HL-60 (cell line): Measurements from ENCODE around the gene MSI2.

Experiments used
- DNase-seq, 2 experiments: peaks; one replicate each; pipeline ENCODE4 v3.0.0-alpha.2; 2010 to 2020; ENCODE audit warnings: low read depth in 1 of 2, low spot score in 1 of 2
- H3K27ac ChIP-seq: fragments of 250-450 bp; sonication (Bioruptor Pico); replicated peaks from 2 replicates; pipeline ENCODE4 v1.5.1; 2020; ENCODE audit warnings: mild to moderate bottlenecking, moderate library complexity
- H3K27me3 ChIP-seq: fragments of 250-450 bp; sonication (Bioruptor Pico); 2 replicates; pipeline ENCODE4 v1.5.1; 2021; ENCODE audit warnings: mild to moderate bottlenecking, moderate library complexity; ENCODE audit not compliant: insufficient read depth, poor library complexity, severe bottlenecking
- H3K4me3 ChIP-seq: replicated peaks from 2 replicates; pipeline ENCODE4 v1.5.1; 2011; ENCODE audit warnings: mild to moderate bottlenecking, control low read depth, low read length; ENCODE audit not compliant: insufficient read depth
- CTCF ChIP-seq: IDR thresholded peaks from one replicate; pipeline ENCODE4 v1.5.1; 2011; ENCODE audit warnings: low read length, control low read depth, inconsistent platforms; ENCODE audit not compliant: insufficient read depth
- GABPA ChIP-seq: IDR thresholded peaks from 2 replicates; pipeline ENCODE4 v1.6.1; 2012; ENCODE audit warnings: low read depth
- POLR2AphosphoS5 ChIP-seq: IDR thresholded peaks from 2 replicates; pipeline ENCODE4 v1.6.1; 2012; ENCODE audit warnings: low read depth
- REST ChIP-seq: IDR thresholded peaks from 2 replicates; pipeline ENCODE4 v1.6.1; 2012; ENCODE audit warnings: low read depth; ENCODE audit not compliant: insufficient replicate concordance
- SPI1 ChIP-seq: IDR thresholded peaks from 2 replicates; pipeline ENCODE4 v1.6.1; 2012; ENCODE audit warnings: low read depth, mild to moderate bottlenecking, borderline replicate concordance

MSI2 gene

GRCh38 chr17:57633236-57633635, 376.9 kb downstream of the MSI2 start:
- no peak for DNase-seq
- no peak for TF ChIP-seq CTCF
- TF ChIP-seq POLR2AphosphoS5: no peak

GRCh38 chr17:57634713-57635465, 378.6 kb downstream of the MSI2 start:
- Histone ChIP-seq H3K4me3 (no peak overlapping the region), H3K27me3 (no peaks in the 10 kb centered on the region), H3K27ac (no peak overlapping the region)
- DNase-seq: no peak
- TF ChIP-seq REST (no peak), GABPA (no peak), CTCF (no peak), SPI1 (no peak), POLR2AphosphoS5 (no peak)

More at GRCh38 chr17:57633236-57633635, 376.9 kb downstream of the MSI2 start:
- H3K27me3 ChIP-seq: no peaks in the 10 kb centered on the region
- H3K4me3 ChIP-seq: no peak overlapping the region
- no peak overlapping the region for H3K27ac ChIP-seq

GRCh38 chr17:57636274-57636673, 380.0 kb downstream of the MSI2 start:
- H3K27ac ChIP-seq: no peak overlapping the region
- H3K27me3 ChIP-seq: no peaks in the 10 kb centered on the region
- DNase-seq: no peak
- H3K4me3 ChIP-seq: no peak overlapping the region
- TF ChIP-seq REST (no peak), SPI1 (no peak), POLR2AphosphoS5 (no peak), GABPA (no peak), CTCF (no peak)
